Activated gamma-delta T cell (primary cell): ENCODE data around the gene RNF31.
A peak's percentile ranks its signal among the peaks of the same experiment; 100 is the strongest.

ENCODE experiments used
- DNase-seq: peaks from one replicate; lab custom pipeline; 2025; lab: John Stamatoyannopoulos, UW

RNF31 gene

GRCh38 chr14:24116128-24116814 lies 31.0 kb upstream of the RNF31 start:
- no peak for DNase-seq

- DNase-seq: no peak
Observed at GRCh38 chr14:24117179-24117578, 30.1 kb upstream of the RNF31 start.

GRCh38 chr14:24119691-24120090 lies 27.6 kb upstream of the RNF31 start:
- DNase-seq: no peak

DNA sequence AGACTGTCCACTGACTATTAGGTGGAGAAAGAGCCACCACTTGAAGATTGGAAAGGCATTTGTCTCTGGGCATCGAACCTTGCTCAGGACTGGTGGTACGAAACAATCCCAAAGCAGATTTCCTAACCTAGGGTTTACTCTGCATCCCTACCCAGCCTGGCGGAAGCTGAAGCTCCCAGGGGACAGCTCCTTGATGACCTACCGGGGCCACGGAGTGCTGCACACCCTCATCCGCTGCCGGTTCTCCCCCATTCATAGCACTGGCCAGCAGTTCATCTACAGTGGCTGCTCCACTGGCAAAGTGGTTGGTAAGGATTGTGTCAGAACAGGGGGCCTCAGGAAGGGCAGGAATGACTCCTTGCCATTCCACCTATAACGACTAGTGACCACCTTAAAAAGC lies 26.1 kb upstream of the RNF31 start:
- no peak for DNase-seq

- DNase-seq: no peak
Observed at GRCh38 chr14:24122416-24122815, 24.9 kb upstream of the RNF31 start.

- DNase-seq: no peak
Observed at GRCh38 chr14:24122898-24123297, 24.4 kb upstream of the RNF31 start.

GRCh38 chr14:24123424-24124417 lies 23.6 kb upstream of the RNF31 start:
- no peak for DNase-seq

DNA sequence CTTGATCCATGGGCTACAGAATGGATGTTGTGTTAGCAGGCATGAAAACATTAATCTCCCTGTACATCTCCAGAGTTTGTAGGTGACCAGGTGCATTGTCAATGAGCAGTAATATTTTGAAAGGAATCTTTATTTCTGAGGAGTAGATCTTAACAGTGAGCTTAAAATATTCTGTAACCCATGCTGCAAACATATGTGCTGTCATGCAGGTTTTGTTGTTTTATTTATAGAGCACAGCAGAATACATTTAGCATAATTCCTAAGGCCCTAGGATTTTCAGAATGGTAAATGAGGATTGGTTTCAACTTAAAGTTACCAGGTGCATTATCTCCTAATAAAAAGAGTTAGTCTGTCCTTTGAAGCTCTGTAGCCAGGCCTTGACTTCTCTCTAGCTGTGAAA lies 20.4 kb upstream of the RNF31 start:
- DNase-seq: no peak

- no peak for DNase-seq
Observed at GRCh38 chr14:24127673-24128072, 19.6 kb upstream of the RNF31 start.

DNA sequence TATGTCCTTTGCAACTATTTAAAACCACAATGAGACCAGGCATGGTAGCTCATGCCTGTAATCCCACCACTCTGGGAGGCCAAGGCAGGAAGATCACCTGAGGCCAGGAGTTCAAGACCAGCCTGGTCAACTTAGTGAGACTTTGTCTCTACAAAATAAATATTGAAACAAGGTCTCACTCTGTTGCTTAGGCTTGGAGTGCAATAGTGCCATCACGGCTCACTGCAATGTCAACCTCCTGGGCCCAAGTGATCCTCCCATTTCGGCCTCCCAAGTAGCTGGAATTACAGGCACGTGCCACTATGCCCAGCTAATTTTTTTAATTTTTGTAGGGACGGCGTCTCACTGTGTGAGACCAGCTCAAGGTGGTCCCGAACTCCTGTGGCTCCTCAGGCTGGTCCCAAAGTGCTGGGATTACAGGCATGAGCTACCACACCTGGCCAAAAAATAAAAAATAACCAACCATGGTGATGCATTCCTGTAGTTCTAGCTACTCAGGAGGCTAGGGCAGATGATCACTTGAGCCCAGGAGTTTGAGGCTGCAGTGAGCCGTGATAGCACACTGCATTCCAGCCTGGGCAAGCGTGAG lies 17.8 kb upstream of the RNF31 start:
- DNase-seq: no peak

DNA sequence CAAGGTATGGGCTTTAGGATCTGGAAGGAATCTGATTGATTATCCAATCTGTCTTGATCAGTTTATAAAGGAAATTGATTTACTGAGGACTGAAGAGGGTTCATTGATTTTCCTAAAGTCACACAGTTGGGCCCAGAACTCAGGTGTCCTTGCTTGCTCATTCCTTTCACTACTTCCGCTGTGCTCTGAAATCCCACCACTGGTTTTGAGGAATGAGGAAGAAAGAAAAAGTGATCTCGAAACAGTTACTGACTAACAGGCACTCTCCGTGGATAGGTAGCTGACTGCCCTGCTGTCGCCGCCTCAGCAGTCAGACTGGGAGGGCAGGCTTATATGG lies 16.9 kb upstream of the RNF31 start, which contains the start of gene FITM1:
Gene FITM1, plus strand, starts transcription at position 280 of the 337 bp plus-strand sequence. CDS start 905 bp downstream, outside the sequence.
- DNase-seq: no peak

- DNase-seq: no peak
Observed at GRCh38 chr14:24130717-24131548, 16.4 kb upstream of the RNF31 start.

- DNase-seq: no peak
Observed at GRCh38 chr14:24131549-24131966, 15.7 kb upstream of the RNF31 start.

- no peak for DNase-seq
Observed at GRCh38 chr14:24132061-24132685, 15.1 kb upstream of the RNF31 start.

DNA sequence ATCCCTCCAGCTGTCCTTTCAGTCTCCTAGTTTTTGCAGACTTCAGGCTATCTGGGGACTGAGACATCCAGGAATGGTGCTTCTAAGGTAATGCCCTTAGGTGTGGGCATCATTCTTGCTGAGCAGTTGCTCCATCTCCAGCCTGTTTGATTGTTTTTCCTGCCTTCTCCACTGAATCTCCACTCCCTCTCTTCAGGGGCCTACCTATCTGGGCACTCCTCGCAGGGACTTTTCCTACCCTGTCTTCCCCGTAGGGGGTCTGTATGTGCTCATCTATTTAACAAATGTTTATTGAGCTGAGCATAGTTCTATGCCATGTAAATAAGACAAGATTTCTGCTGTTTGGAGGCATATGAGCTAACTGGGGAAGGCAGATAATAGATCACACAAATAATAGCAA lies 14.3 kb upstream of the RNF31 start:
- DNase-seq: no peak

- DNase-seq: no peak
Observed at GRCh38 chr14:24133735-24134134, 13.6 kb upstream of the RNF31 start.

DNA sequence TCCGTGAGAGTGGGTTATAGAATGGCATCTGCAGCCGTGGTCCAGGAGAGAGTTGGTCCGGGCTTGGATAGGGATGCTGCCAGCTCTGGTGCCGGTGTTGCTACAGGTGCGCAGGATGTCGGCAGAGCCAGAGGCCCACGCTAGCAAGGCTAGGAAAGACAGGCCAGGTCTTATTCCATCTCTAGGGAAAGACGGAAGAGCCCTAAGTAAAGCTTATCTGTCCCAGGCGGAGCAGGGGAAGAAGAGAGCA lies 11.8 kb upstream of the RNF31 start:
- no peak for DNase-seq

- DNase-seq: peak; percentile 89
Observed at GRCh38 chr14:24135834-24136683, 11.2 kb upstream of the RNF31 start, which contains the start of gene PSME1. PSME1 (plus strand) TSS chr14:24136194; CDS start chr14:24136263, 69 bp downstream.

DNA sequence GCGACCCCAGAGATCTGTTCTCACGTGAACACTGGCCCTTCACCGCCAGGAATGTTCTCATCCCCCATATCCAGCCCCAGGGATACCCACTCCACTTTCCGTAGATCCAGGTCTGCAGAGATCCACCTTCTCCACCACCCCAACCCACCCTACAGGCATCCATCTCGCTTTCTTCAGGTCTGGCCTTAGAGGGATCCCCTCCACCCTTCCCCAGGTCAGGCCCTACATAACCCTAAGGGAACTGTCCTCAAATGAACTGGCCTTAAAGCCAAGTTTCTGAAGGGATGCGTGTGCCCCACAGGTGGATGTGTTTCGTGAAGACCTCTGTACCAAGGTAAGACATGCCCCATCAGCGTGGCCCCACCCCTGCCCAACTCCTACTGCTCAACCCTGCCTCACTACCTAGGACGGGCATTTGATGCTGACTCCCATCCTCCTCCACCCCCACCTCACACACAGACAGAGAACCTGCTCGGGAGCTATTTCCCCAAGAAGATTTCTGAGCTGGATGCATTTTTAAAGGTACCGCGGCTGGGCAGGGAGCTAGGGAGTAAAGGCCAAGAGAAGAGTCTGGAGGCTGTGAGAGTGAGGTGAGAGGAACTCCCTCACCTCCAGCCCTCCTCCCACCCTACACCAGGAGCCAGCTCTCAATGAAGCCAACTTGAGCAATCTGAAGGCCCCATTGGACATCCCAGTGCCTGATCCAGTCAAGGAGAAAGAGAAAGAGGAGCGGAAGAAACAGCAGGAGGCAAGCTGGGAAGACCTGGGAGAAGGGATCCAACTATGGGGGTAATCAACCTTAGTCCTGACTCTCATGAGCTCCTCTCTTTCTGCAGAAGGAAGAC lies 10.4 kb upstream of the RNF31 start:
- no peak for DNase-seq
